Cardiac fibroblast (primary cell): ENCODE results near the gene ZC3H18.

Source experiments
- DNase-seq, 2 donors: peaks; one replicate each; pipeline versions ENCODE4 v3.0.0 to v3.0.0-alpha.2; 2010; ENCODE audit warnings: low read depth in 2 of 2
- H3K4me3 ChIP-seq, 2 donors: replicated peaks in 1 of 2; 1 replicate in 1 of 2; 2 replicates in 1 of 2; pipeline ENCODE4 v1.5.1; 2011; ENCODE audit warnings: low read depth in 2 of 2, low read length in 2 of 2, mild to moderate bottlenecking in 2 of 2, moderate library complexity in 1 of 2
- TF ChIP-seq, protein P1 (sequence below): IDR thresholded peaks from one replicate; pipeline ENCODE4 v1.5.1; 2011; ENCODE audit warnings: low read depth, mild to moderate bottlenecking, low read length, inconsistent platforms

The ZC3H18 gene

DNA sequence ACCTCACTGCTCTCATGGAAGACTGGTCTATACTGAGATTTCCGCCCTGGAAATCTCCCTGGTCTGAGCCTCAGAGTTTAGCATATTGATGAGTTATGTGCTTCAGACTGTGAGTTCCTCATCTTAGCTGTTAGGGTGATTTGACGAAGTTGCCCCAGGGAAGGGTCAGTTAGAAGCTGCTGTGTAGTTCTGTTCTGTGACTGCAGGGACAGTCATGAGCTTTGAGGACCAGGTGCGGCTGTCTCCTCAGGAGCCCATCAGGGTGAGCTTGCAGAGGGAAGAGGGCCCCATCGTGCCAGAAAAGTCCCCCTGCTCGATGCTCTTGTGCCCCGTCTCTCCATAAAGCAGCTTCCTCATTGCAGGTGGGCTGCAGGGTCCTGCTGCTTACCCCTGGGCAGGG, 39.9 kb downstream of the ZC3H18 start:
- H3K4me3 ChIP-seq = no peak overlapping the region
- DNase-seq = no peak
- TF ChIP-seq, protein P1, sequence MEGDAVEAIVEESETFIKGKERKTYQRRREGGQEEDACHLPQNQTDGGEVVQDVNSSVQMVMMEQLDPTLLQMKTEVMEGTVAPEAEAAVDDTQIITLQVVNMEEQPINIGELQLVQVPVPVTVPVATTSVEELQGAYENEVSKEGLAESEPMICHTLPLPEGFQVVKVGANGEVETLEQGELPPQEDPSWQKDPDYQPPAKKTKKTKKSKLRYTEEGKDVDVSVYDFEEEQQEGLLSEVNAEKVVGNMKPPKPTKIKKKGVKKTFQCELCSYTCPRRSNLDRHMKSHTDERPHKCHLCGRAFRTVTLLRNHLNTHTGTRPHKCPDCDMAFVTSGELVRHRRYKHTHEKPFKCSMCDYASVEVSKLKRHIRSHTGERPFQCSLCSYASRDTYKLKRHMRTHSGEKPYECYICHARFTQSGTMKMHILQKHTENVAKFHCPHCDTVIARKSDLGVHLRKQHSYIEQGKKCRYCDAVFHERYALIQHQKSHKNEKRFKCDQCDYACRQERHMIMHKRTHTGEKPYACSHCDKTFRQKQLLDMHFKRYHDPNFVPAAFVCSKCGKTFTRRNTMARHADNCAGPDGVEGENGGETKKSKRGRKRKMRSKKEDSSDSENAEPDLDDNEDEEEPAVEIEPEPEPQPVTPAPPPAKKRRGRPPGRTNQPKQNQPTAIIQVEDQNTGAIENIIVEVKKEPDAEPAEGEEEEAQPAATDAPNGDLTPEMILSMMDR = peak; percentile 13

- TF ChIP-seq, protein P1 = no peak
- H3K4me3 ChIP-seq = no peak overlapping the region
- no peak for DNase-seq
Observed at GRCh38 chr16:88610909-88611812, 41.0 kb downstream of the ZC3H18 start.

DNA sequence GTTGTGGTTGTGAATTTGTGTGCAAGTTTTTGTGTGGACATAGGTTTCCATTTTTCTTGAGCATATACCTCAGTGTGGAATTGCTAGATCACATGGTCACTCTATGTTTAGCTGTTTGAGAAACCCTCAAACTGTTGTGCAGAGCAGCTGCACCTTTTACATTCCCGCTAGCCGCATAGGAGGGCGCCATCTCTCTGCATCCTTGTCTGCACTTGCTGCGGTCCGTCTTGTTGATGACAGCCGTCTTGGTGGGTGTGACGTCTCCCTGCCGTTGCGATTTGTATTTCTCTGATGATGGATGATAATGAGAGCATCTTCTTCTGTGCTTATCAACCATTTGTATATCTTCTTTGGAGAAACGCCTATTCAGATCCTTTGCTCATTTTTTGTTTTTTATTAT, 43.1 kb downstream of the ZC3H18 start:
- DNase-seq = no peak
- TF ChIP-seq, protein P1 = no peak
- H3K4me3 ChIP-seq = no peak overlapping the region

GRCh38 chr16:88613911-88614817, 44.0 kb downstream of the ZC3H18 start:
- no peak overlapping the region for H3K4me3 ChIP-seq
- DNase-seq = peak in 1 of 2 donors; percentile 13
- TF ChIP-seq, protein P1 = no peak

- H3K4me3 ChIP-seq = no peak overlapping the region
- DNase-seq = no peak
- TF ChIP-seq, protein P1 = no peak
Observed at GRCh38 chr16:88614818-88615580, 44.8 kb downstream of the ZC3H18 start.

DNA sequence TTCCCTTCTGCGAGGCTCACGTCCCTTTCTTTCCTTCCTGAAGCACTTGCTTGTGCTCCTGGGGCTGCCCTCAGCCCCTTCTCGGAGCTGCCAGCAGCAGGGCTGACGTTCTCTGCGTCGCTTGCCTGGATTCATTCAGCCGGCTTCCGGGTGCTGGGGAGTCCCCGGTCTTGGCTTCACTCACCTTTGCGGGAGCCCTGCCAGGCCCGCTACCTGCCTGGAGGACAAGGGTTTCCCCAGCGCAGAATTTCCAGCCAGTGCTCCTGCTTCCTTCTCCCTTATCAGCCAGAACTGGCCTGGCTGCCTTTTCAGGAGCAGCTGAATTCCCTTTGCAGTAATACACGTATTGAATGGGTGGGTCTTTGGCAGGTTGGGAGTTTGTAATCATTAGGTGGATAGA, 46.1 kb downstream of the ZC3H18 start:
- TF ChIP-seq, protein P1 = no peak
- DNase-seq = no peak
- H3K4me3 ChIP-seq = no peak overlapping the region
